H9 (cell line): Measurements from ENCODE around the gene OAS3. TPM values are rescaled to one million over a fixed set of nuclear protein-coding genes. Genes with fewer than 3 reads are reported as not detected.

ENCODE experiments used
- DNase-seq: peaks from one replicate; pipeline ENCODE4 v3.0.0-alpha.2; 2017
- H2AFZ ChIP-seq: one replicate; pipeline ENCODE4 v1.6.1; 2013; ENCODE audit warnings: mild to moderate bottlenecking, low read length, control low read depth, moderate library complexity
- H2AK5ac ChIP-seq: 2 replicates; pipeline ENCODE4 v1.6.1; 2013; ENCODE audit warnings: low read length, control low read depth, mixed read lengths; ENCODE audit not compliant: insufficient read length
- H2BK120ac ChIP-seq: one replicate; pipeline ENCODE4 v1.6.1; 2013; ENCODE audit warnings: low read depth, mild to moderate bottlenecking, low read length, control low read depth, inconsistent platforms; ENCODE audit not compliant: poor library complexity, severe bottlenecking
- H2BK12ac ChIP-seq: 2 replicates; pipeline ENCODE4 v1.6.1; 2013; ENCODE audit warnings: low read length, control low read depth, mixed read lengths, low read depth; ENCODE audit not compliant: insufficient read length
- H2BK15ac ChIP-seq: 2 replicates; pipeline ENCODE4 v1.6.1; 2013; ENCODE audit warnings: low read depth, low read length, control low read depth
- H2BK20ac ChIP-seq: one replicate; pipeline ENCODE4 v1.6.1; 2013; ENCODE audit warnings: low read depth, mild to moderate bottlenecking, low read length, control low read depth, inconsistent platforms; ENCODE audit not compliant: poor library complexity, severe bottlenecking
- H2BK5ac ChIP-seq: 2 replicates; pipeline ENCODE4 v1.6.1; 2013; ENCODE audit warnings: low read length, control low read depth, mixed read lengths; ENCODE audit not compliant: insufficient read length
- H3K14ac ChIP-seq: 2 replicates; pipeline ENCODE4 v1.6.1; 2013; ENCODE audit warnings: low read length, control low read depth; ENCODE audit not compliant: insufficient read depth
- H3K18ac ChIP-seq: 2 replicates; pipeline ENCODE4 v1.6.1; 2013; ENCODE audit warnings: low read depth, mild to moderate bottlenecking, mixed read lengths, low read length, control low read depth; ENCODE audit not compliant: insufficient read length
- H3K23ac ChIP-seq: 2 replicates; pipeline ENCODE4 v1.6.1; 2013; ENCODE audit warnings: low read length, control low read depth, mixed read lengths, low read depth; ENCODE audit not compliant: insufficient read length
- H3K23me2 ChIP-seq: 2 replicates; pipeline ENCODE4 v1.6.1; 2013; ENCODE audit warnings: low read depth, mild to moderate bottlenecking, mixed read lengths, low read length, control low read depth; ENCODE audit not compliant: insufficient read length, poor library complexity, severe bottlenecking
- H3K27ac ChIP-seq: 2 replicates; pipeline ENCODE4 v1.5.1; 2013; ENCODE audit warnings: low read length, control low read depth, mixed read lengths, low read depth; ENCODE audit not compliant: insufficient read length
- H3K27me3 ChIP-seq: 2 replicates; pipeline ENCODE4 v1.6.1; 2013; ENCODE audit warnings: low read length, control low read depth, inconsistent platforms; ENCODE audit not compliant: insufficient read depth
- H3K4ac ChIP-seq: 2 replicates; pipeline ENCODE4 v1.6.1; 2013; ENCODE audit warnings: low read depth, mild to moderate bottlenecking, control low read depth, inconsistent platforms, low read length, moderate library complexity
- H3K4me1 ChIP-seq: 2 replicates; pipeline ENCODE4 v1.6.1; 2013; ENCODE audit warnings: low read length, control low read depth, inconsistent platforms; ENCODE audit not compliant: insufficient read depth
- H3K4me2 ChIP-seq: 2 replicates; pipeline ENCODE4 v1.6.1; 2013; ENCODE audit warnings: low read length, control low read depth, mixed read lengths; ENCODE audit not compliant: insufficient read length, insufficient read depth
- H3K56ac ChIP-seq: 2 replicates; pipeline ENCODE4 v1.6.1; 2013; ENCODE audit warnings: low read depth, mild to moderate bottlenecking, mixed read lengths, low read length, control low read depth; ENCODE audit not compliant: insufficient read length
- H3K79me1 ChIP-seq: 2 replicates; pipeline ENCODE4 v1.6.1; 2013; ENCODE audit warnings: low read depth, mild to moderate bottlenecking, moderate library complexity, low read length, control low read depth, inconsistent platforms; ENCODE audit not compliant: insufficient read depth, poor library complexity, severe bottlenecking
- H3K79me2 ChIP-seq: 2 replicates; pipeline ENCODE4 v1.6.1; 2013; ENCODE audit warnings: low read length, control low read depth, inconsistent platforms; ENCODE audit not compliant: insufficient read depth
- H3K9ac ChIP-seq: 2 replicates; pipeline ENCODE4 v1.6.1; 2013; ENCODE audit warnings: low read length, control low read depth, mixed read lengths; ENCODE audit not compliant: insufficient read length; ENCODE audit errors: extremely low read depth
- H3K9me3 ChIP-seq: one replicate; pipeline ENCODE4 v1.6.1; 2013; ENCODE audit warnings: low read depth, low read length, inconsistent platforms; ENCODE audit not compliant: control insufficient read depth
- H3T11ph ChIP-seq: one replicate; pipeline ENCODE4 v1.6.1; 2013; ENCODE audit warnings: mild to moderate bottlenecking, low read length, control low read depth, inconsistent platforms
- H4K20me1 ChIP-seq: one replicate; pipeline ENCODE4 v1.6.1; 2013; ENCODE audit not compliant: control insufficient read depth, insufficient read length, insufficient read depth
- H4K5ac ChIP-seq: 2 replicates; pipeline ENCODE4 v1.6.1; 2013; ENCODE audit warnings: low read depth, mild to moderate bottlenecking, mixed read lengths, low read length, control low read depth; ENCODE audit not compliant: insufficient read length
- H4K8ac ChIP-seq: replicated peaks from 2 replicates; pipeline ENCODE4 v1.6.1; 2013; ENCODE audit warnings: low read length, control low read depth, mixed read lengths, low read depth; ENCODE audit not compliant: insufficient read length
- H4K91ac ChIP-seq: 2 replicates; pipeline ENCODE4 v1.6.1; 2013; ENCODE audit warnings: low read depth, mild to moderate bottlenecking, moderate library complexity, mixed read lengths, low read length, control low read depth; ENCODE audit not compliant: insufficient read length
- H3K27ac Mint-ChIP-seq, 3 experiments: 2 replicates in 2 of 3; 3 replicates in 1 of 3; pipeline ENCODE4 v1.8.0; 2020 to 2021; ENCODE audit warnings: mixed read lengths in 3 of 3, mild to moderate bottlenecking in 1 of 3, moderate library complexity in 1 of 3
- H3K27me3 Mint-ChIP-seq: 2 replicates; pipeline ENCODE4 v1.8.0; 2021; ENCODE audit warnings: low read depth, mild to moderate bottlenecking, moderate library complexity, mixed read lengths
- H3K36me3 Mint-ChIP-seq, 3 experiments: 2 replicates in 2 of 3; 3 replicates in 1 of 3; pipeline ENCODE4 v1.8.0; 2020 to 2021; ENCODE audit warnings: low read depth in 3 of 3, mixed read lengths in 3 of 3; ENCODE audit not compliant: insufficient read depth in 1 of 3
- H3K4me1 Mint-ChIP-seq, 2 experiments: 2 replicates each; pipeline ENCODE4 v1.8.0; 2020; ENCODE audit warnings: mixed read lengths in 2 of 2
- H3K4me3 Mint-ChIP-seq, 2 experiments: 2 replicates in 1 of 2; 3 replicates in 1 of 2; pipeline ENCODE4 v1.8.0; 2020 to 2021; ENCODE audit warnings: mild to moderate bottlenecking in 2 of 2, mixed read lengths in 2 of 2, moderate library complexity in 1 of 2
- H3K9me3 Mint-ChIP-seq, 2 experiments: 2 replicates in 1 of 2; 3 replicates in 1 of 2; pipeline ENCODE4 v1.8.0; 2020; ENCODE audit warnings: mild to moderate bottlenecking in 2 of 2, mixed read lengths in 2 of 2, moderate library complexity in 1 of 2
- total RNA-seq: library from RNA; stranded (reverse); gene quantifications from 2 replicates; pipeline ENCODE4 v1.2.1, GENCODE V29; 2021
- TF ChIP-seq, protein P1 (sequence below): fragments of 200-600 bp; sonication (generic); conservative IDR thresholded peaks from 3 replicates; pipeline ENCODE4 v1.8.0; 2021; ENCODE audit warnings: antibody characterized with exemption, mild to moderate bottlenecking

The OAS3 gene
- total RNA-seq, 1 experiment from 2014 or later, result 0.81 TPM

DNA sequence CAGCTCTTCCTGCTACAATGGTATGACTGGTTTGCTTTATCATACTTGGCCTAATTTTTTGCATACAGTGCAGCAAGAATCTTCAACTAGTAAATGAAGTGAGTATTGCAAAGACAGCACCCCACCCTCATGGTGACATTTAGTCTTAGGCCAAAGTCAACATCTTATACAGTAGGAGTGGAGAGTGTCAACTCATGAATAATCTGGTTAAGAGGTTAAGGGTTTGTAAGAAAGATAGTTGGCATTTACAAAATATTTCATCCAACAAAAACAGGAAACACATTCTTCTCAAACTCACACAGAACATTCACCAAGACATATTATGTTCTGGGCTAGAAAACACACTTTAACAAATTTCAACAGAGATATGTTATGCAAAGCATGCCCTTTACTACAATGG, 33.7 kb upstream of the OAS3 start:
- H4K5ac ChIP-seq, result no peak overlapping the region
- H3K56ac ChIP-seq, result no peak overlapping the region
- no peak overlapping the region for H2BK12ac ChIP-seq
- H3K9me3 ChIP-seq, result no peaks in the 10 kb centered on the region
- H3K27me3 ChIP-seq, result no peaks in the 10 kb centered on the region
- Mint-ChIP-seq H3K4me3 (no peak overlapping the region), H3K27ac (no peak overlapping the region), H3K36me3 (peaks cover 0 to 12% (median 6%) of the 10 kb centered on the region in 3 experiments; a peak in 5 of 7 replicates), H3K4me1 (peaks cover 8% of the 10 kb centered on the region in 2 experiments), H3K9me3 (peaks cover 17 to 23% of the 10 kb centered on the region in 2 experiments), H3K27me3 (peaks cover 14% of the 10 kb centered on the region)
- no peak overlapping the region for H2AFZ ChIP-seq
- no peak overlapping the region for H3T11ph ChIP-seq
- TF ChIP-seq, protein P1, sequence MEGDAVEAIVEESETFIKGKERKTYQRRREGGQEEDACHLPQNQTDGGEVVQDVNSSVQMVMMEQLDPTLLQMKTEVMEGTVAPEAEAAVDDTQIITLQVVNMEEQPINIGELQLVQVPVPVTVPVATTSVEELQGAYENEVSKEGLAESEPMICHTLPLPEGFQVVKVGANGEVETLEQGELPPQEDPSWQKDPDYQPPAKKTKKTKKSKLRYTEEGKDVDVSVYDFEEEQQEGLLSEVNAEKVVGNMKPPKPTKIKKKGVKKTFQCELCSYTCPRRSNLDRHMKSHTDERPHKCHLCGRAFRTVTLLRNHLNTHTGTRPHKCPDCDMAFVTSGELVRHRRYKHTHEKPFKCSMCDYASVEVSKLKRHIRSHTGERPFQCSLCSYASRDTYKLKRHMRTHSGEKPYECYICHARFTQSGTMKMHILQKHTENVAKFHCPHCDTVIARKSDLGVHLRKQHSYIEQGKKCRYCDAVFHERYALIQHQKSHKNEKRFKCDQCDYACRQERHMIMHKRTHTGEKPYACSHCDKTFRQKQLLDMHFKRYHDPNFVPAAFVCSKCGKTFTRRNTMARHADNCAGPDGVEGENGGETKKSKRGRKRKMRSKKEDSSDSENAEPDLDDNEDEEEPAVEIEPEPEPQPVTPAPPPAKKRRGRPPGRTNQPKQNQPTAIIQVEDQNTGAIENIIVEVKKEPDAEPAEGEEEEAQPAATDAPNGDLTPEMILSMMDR, result no peak
- H2BK5ac ChIP-seq, result no peak overlapping the region
- H2BK20ac ChIP-seq, result no peak overlapping the region
- no peak overlapping the region for H4K8ac ChIP-seq
- H3K9ac ChIP-seq, result no peak overlapping the region
- no peak overlapping the region for H3K27ac ChIP-seq
- no peak overlapping the region for H3K18ac ChIP-seq
- H3K4ac ChIP-seq, result no peak overlapping the region
- H2AK5ac ChIP-seq, result no peak overlapping the region
- H3K14ac ChIP-seq, result no peak overlapping the region
- H4K20me1 ChIP-seq, result no peaks in the 10 kb centered on the region
- no peaks in the 10 kb centered on the region for H3K79me1 ChIP-seq
- no peaks in the 10 kb centered on the region for H3K23me2 ChIP-seq
- H3K4me2 ChIP-seq, result no peak overlapping the region
- no peak overlapping the region for H4K91ac ChIP-seq
- no peak for DNase-seq
- H3K4me1 ChIP-seq, result no peaks in the 10 kb centered on the region
- no peak overlapping the region for H2BK15ac ChIP-seq
- no peaks in the 10 kb centered on the region for H3K79me2 ChIP-seq
- no peak overlapping the region for H3K23ac ChIP-seq
- H2BK120ac ChIP-seq, result no peak overlapping the region
